Measurements from ENCODE around the gene SLC9A3.

Gene SLC9A3

GRCh38 chr5:540906-541538 lies 16.8 kb upstream of the SLC9A3 start:
- H3K4me3 ChIP-seq (ENCODE audit: low read length in 2 of 2) = no peak overlapping the region
- no peak overlapping the region for H2BK12ac ChIP-seq (ENCODE audit: low read length)
- peaks cover 0 to 2% of the 10 kb centered on the region in 2 donors for H3K9me3 ChIP-seq (replicated peaks in 1 of 2; ENCODE audit: control insufficient read depth in 2 of 2, insufficient read depth in 1 of 2, low read depth in 1 of 2, low read length in 2 of 2)
- H3K18ac ChIP-seq (ENCODE audit: low read length) = peak overlapping the region; percentile 35
- no peak overlapping the region for H4K91ac ChIP-seq (ENCODE audit: low read depth, low read length, poor library complexity)
- no peak overlapping the region for H2BK5ac ChIP-seq (ENCODE audit: low read length)
- no peak overlapping the region for H4K8ac ChIP-seq (ENCODE audit: low read depth, low read length)
- peaks cover 13% of the 10 kb centered on the region in 2 donors for H3K4me1 ChIP-seq (ENCODE audit: control insufficient read depth in 2 of 2, insufficient read depth in 1 of 2, low read depth in 1 of 2, low read length in 2 of 2)
- H3K27me3 ChIP-seq (ENCODE audit: control insufficient read depth in 3 of 3, insufficient read depth in 3 of 3, low read depth in 1 of 3, low read length in 3 of 3) = peaks cover 0 to 51% (median 0%) of the 10 kb centered on the region in 3 experiments
- no CpG with 5 or more reads among the region's 17 CpGs for WGBS, 2 donors (ENCODE audit: extremely low coverage in 2 of 2, insufficient read length in 2 of 2, insufficient replicate concordance in 1 of 2)
- no peak overlapping the region for H3K27ac ChIP-seq (replicated peaks; ENCODE audit: low read length)
- H3K79me1 ChIP-seq (ENCODE audit: low read depth, low read length) = peaks cover 3% of the 10 kb centered on the region
- peak overlapping the region; percentile 94 for H2AK5ac ChIP-seq (ENCODE audit: low read depth, low read length)
- no peak for DNase-seq (ENCODE audit: low spot score)
- H2AFZ ChIP-seq (ENCODE audit: low read length) = no peak overlapping the region
- no peak overlapping the region for H2BK120ac ChIP-seq (ENCODE audit: low read depth, low read length)
- H3K4me2 ChIP-seq (ENCODE audit: insufficient read depth, low read length, poor library complexity, severe bottlenecking) = no peak overlapping the region
- H3K36me3 ChIP-seq (replicated peaks in 1 of 2; ENCODE audit: control insufficient read depth in 2 of 2, insufficient read depth in 2 of 2, low read length in 2 of 2) = no peaks in the 10 kb centered on the region
- no peak overlapping the region for H3K14ac ChIP-seq (ENCODE audit: low read length)
- H3K9ac ChIP-seq (ENCODE audit: low read depth, low read length, poor library complexity) = no peak overlapping the region
- no peak overlapping the region for H3K4ac ChIP-seq (ENCODE audit: low read length)
- no peak overlapping the region for H2BK15ac ChIP-seq (ENCODE audit: low read length)
- no peak overlapping the region for H3K23ac ChIP-seq (ENCODE audit: low read depth, low read length, poor library complexity)

- no peak overlapping the region for H2BK120ac ChIP-seq (ENCODE audit: low read depth, low read length)
- H3K4me1 ChIP-seq (ENCODE audit: control insufficient read depth in 2 of 2, insufficient read depth in 1 of 2, low read depth in 1 of 2, low read length in 2 of 2) = peaks cover 17% of the 10 kb centered on the region in 2 donors
- H3K9me3 ChIP-seq (replicated peaks in 1 of 2; ENCODE audit: control insufficient read depth in 2 of 2, insufficient read depth in 1 of 2, low read depth in 1 of 2, low read length in 2 of 2) = no peaks in the 10 kb centered on the region
- H2BK12ac ChIP-seq (ENCODE audit: low read length) = peak overlapping the region; percentile 36
- H2BK5ac ChIP-seq (ENCODE audit: low read length) = peak overlapping the region; percentile 60
- no peak overlapping the region for H2BK15ac ChIP-seq (ENCODE audit: low read length)
- no peak overlapping the region for H3K27ac ChIP-seq (replicated peaks; ENCODE audit: low read length)
- H3K23ac ChIP-seq (ENCODE audit: low read depth, low read length, poor library complexity) = no peak overlapping the region
- peaks cover 3% of the 10 kb centered on the region for H3K79me1 ChIP-seq (ENCODE audit: low read depth, low read length)
- no peaks in the 10 kb centered on the region for H3K36me3 ChIP-seq (replicated peaks in 1 of 2; ENCODE audit: control insufficient read depth in 2 of 2, insufficient read depth in 2 of 2, low read length in 2 of 2)
- no peak overlapping the region for H3K18ac ChIP-seq (ENCODE audit: low read length)
- no peak for DNase-seq (ENCODE audit: low spot score)
- no CpG with 5 or more reads among the region's 23 CpGs for WGBS, 2 donors (ENCODE audit: extremely low coverage in 2 of 2, insufficient read length in 2 of 2, insufficient replicate concordance in 1 of 2)
- H3K14ac ChIP-seq (ENCODE audit: low read length) = no peak overlapping the region
- no peak overlapping the region for H3K4me2 ChIP-seq (ENCODE audit: insufficient read depth, low read length, poor library complexity, severe bottlenecking)
- no peak overlapping the region for H3K4ac ChIP-seq (ENCODE audit: low read length)
- no peak overlapping the region for H4K91ac ChIP-seq (ENCODE audit: low read depth, low read length, poor library complexity)
- H3K27me3 ChIP-seq (ENCODE audit: control insufficient read depth in 3 of 3, insufficient read depth in 3 of 3, low read depth in 1 of 3, low read length in 3 of 3) = peaks cover 0 to 45% (median 0%) of the 10 kb centered on the region in 3 experiments
- H2AK5ac ChIP-seq (ENCODE audit: low read depth, low read length) = peak overlapping the region; percentile 36
- no peak overlapping the region for H4K8ac ChIP-seq (ENCODE audit: low read depth, low read length)
- H2AFZ ChIP-seq (ENCODE audit: low read length) = no peak overlapping the region
- no peak overlapping the region for H3K4me3 ChIP-seq (ENCODE audit: low read length in 2 of 2)
- peak overlapping the region; percentile 55 for H3K9ac ChIP-seq (ENCODE audit: low read depth, low read length, poor library complexity)
Observed at GRCh38 chr5:540071-540905, 16.0 kb upstream of the SLC9A3 start.

DNA sequence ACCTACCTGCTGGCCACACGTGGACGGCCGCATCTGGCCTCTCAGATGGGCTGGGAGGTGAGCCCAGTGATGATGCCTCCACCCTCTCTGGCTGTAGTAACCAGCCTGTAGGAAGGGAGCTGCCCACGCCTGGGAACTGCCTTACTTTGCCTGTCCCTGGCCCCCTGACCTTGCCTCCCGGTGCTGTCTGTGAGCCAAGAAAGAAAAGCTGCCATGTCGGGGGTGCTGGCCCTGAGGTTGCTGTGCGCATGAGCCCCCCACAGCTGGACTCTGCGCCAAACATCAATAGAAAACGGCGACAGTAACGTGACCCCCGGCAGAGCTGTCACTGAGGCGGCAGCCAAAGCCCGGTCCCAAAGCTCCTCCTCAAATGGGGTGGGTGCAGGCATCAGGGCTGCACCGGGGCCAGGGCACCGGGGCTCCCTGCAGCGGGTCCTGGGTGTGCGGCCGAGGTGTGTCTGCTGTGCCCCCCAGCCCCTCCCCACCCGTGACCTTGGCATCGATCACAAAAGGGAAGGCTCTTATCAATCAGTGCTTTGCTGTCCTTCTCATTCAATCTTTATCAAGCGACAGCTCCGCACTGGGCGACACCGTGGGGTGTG lies 15.3 kb upstream of the SLC9A3 start:
- no peak for DNase-seq (ENCODE audit: low spot score)
- H3K18ac ChIP-seq (ENCODE audit: low read length) = peak overlapping the region; percentile 80
- peaks cover 17 to 18% of the 10 kb centered on the region in 2 donors for H3K4me1 ChIP-seq (ENCODE audit: control insufficient read depth in 2 of 2, insufficient read depth in 1 of 2, low read depth in 1 of 2, low read length in 2 of 2)
- peak overlapping the region; percentile 20 for H2AFZ ChIP-seq (ENCODE audit: low read length)
- H3K4ac ChIP-seq (ENCODE audit: low read length) = no peak overlapping the region
- no CpG with 5 or more reads among the region's 25 CpGs for WGBS, 2 donors (ENCODE audit: extremely low coverage in 2 of 2, insufficient read length in 2 of 2, insufficient replicate concordance in 1 of 2)
- H3K14ac ChIP-seq (ENCODE audit: low read length) = peak overlapping the region; percentile 90
- peak overlapping the region; percentile 52 for H3K23ac ChIP-seq (ENCODE audit: low read depth, low read length, poor library complexity)
- H2BK120ac ChIP-seq (ENCODE audit: low read depth, low read length) = no peak overlapping the region
- H2BK5ac ChIP-seq (ENCODE audit: low read length) = peak overlapping the region; percentile 60
- no peak overlapping the region for H3K27ac ChIP-seq (replicated peaks; ENCODE audit: low read length)
- no peak overlapping the region for H3K4me2 ChIP-seq (ENCODE audit: insufficient read depth, low read length, poor library complexity, severe bottlenecking)
- no peaks in the 10 kb centered on the region for H3K9me3 ChIP-seq (replicated peaks in 1 of 2; ENCODE audit: control insufficient read depth in 2 of 2, insufficient read depth in 1 of 2, low read depth in 1 of 2, low read length in 2 of 2)
- no peaks in the 10 kb centered on the region for H3K36me3 ChIP-seq (replicated peaks in 1 of 2; ENCODE audit: control insufficient read depth in 2 of 2, insufficient read depth in 2 of 2, low read length in 2 of 2)
- no peak overlapping the region for H2BK12ac ChIP-seq (ENCODE audit: low read length)
- peak overlapping the region; percentile 43 for H2BK15ac ChIP-seq (ENCODE audit: low read length)
- no peak overlapping the region for H3K9ac ChIP-seq (ENCODE audit: low read depth, low read length, poor library complexity)
- no peak overlapping the region for H4K91ac ChIP-seq (ENCODE audit: low read depth, low read length, poor library complexity)
- H3K4me3 ChIP-seq (ENCODE audit: low read length in 2 of 2) = no peak overlapping the region
- peak overlapping the region; percentile 36 for H2AK5ac ChIP-seq (ENCODE audit: low read depth, low read length)
- H3K27me3 ChIP-seq (ENCODE audit: control insufficient read depth in 3 of 3, insufficient read depth in 3 of 3, low read depth in 1 of 3, low read length in 3 of 3) = peaks cover 0 to 49% (median 0%) of the 10 kb centered on the region in 3 experiments
- no peak overlapping the region for H4K8ac ChIP-seq (ENCODE audit: low read depth, low read length)
- H3K79me1 ChIP-seq (ENCODE audit: low read depth, low read length) = peaks cover 3% of the 10 kb centered on the region

Data from neuronal stem cell (in vitro differentiated cells).